Smooth muscle cell (in vitro differentiated cells): ENCODE data around the gene ZNF148. TPM values are rescaled to one million over a fixed set of nuclear protein-coding genes. Genes with fewer than 3 reads are reported as not detected.
"Not testable (repeated sequence)": the region's sequence is repeated elsewhere in the genome, so short reads cannot be mapped to it uniquely, and the experiment has no call there.

Experiments
- DNase-seq: peaks from one replicate; lab custom pipeline; 2025; ENCODE audit not compliant: unreplicated experiment; lab: John Stamatoyannopoulos, UW
- H2AFZ ChIP-seq: fragments of 200-600 bp; sonication (generic); 2 replicates; pipeline ENCODE4 v1.6.0; 2016; ENCODE audit warnings: antibody characterized with exemption, low read depth, mild to moderate bottlenecking
- H3F3A ChIP-seq: fragments of 200-600 bp; sonication (generic); 2 replicates; pipeline ENCODE4 v1.6.0; 2017; ENCODE audit warnings: antibody characterized with exemption, low read depth
- H3K27ac ChIP-seq: fragments of 200-600 bp; sonication (generic); 2 replicates; pipeline ENCODE4 v1.5.1; 2016; ENCODE audit warnings: low read depth, mild to moderate bottlenecking
- H3K27me3 ChIP-seq: fragments of 200-600 bp; sonication (generic); 2 replicates; pipeline ENCODE4 v1.6.1; 2016; ENCODE audit warnings: low read depth, mild to moderate bottlenecking
- H3K36me3 ChIP-seq: fragments of 200-600 bp; sonication (generic); 2 replicates; pipeline ENCODE4 v1.5.1; 2016; ENCODE audit warnings: low read depth
- H3K4me1 ChIP-seq: fragments of 200-600 bp; sonication (generic); 2 replicates; pipeline ENCODE4 v1.5.1; 2016; ENCODE audit warnings: low read depth
- H3K4me2 ChIP-seq: fragments of 200-600 bp; sonication (generic); 2 replicates; pipeline ENCODE4 v1.6.0; 2016; ENCODE audit warnings: mild to moderate bottlenecking
- H3K4me3 ChIP-seq: fragments of 200-600 bp; sonication (generic); 2 replicates; pipeline ENCODE4 v1.5.1; 2016; ENCODE audit warnings: mild to moderate bottlenecking
- H3K79me2 ChIP-seq: fragments of 200-600 bp; sonication (generic); 2 replicates; pipeline ENCODE4 v1.6.0; 2016; ENCODE audit warnings: low read depth, mild to moderate bottlenecking
- H3K9ac ChIP-seq: fragments of 200-600 bp; sonication (generic); 2 replicates; pipeline ENCODE4 v1.6.0; 2016; ENCODE audit warnings: low read depth
- H3K9me3 ChIP-seq: fragments of 200-600 bp; sonication (generic); replicated peaks from 2 replicates; pipeline ENCODE4 v1.5.1; 2016; ENCODE audit warnings: low read depth
- H4K20me1 ChIP-seq: fragments of 200-600 bp; sonication (generic); 2 replicates; pipeline ENCODE4 v1.6.0; 2016; ENCODE audit warnings: low read depth
- CTCF ChIP-seq: fragments of 200-600 bp; sonication (generic); IDR thresholded peaks from 2 replicates; pipeline ENCODE4 v1.5.1; 2017; ENCODE audit warnings: borderline replicate concordance, mild to moderate bottlenecking, antibody characterized with exemption; ENCODE audit not compliant: insufficient read depth, poor library complexity, severe bottlenecking
- WGBS: methylation state at CpG from one replicate; pipeline ENCODE4 v1.1.7; 2016; ENCODE audit warnings: low lambda C conversion rate; 5-methylcytosine and 5-hydroxymethylcytosine counted together
- polyA plus RNA-seq: library from polyadenylated mRNA; unstranded; fragments of >200 nt; fragmentation: Nextera tagmentation; extraction: Ambion mirVana; gene quantifications from 2 replicates; pipeline ENCODE4 v1.2.1, GENCODE V29; 2016
- total RNA-seq: library from RNA; depleted of rRNA; stranded (reverse); fragments of >200 nt; gene quantifications from 2 replicates; pipeline ENCODE4 v1.2.3, GENCODE V29; 2014

ZNF148 gene
- total and polyA plus RNA-seq, 2 experiments from 2014 or later = 23.6 to 27.7 TPM

GRCh38 chr3:125414669-125415068 lies 39.5 kb upstream of the ZNF148 start:
- H3K4me3 ChIP-seq = no peak overlapping the region
- no peak for DNase-seq
- no peaks in the 10 kb centered on the region for H3K4me1 ChIP-seq

GRCh38 chr3:125410922-125411321 lies 35.8 kb upstream of the ZNF148 start:
- Histone ChIP-seq H3K36me3 (no peaks in the 10 kb centered on the region), H3K27me3 (peaks cover 13% of the 10 kb centered on the region), H3K4me3 (no peak overlapping the region), H3F3A (no peaks in the 10 kb centered on the region), H3K9ac (no peak overlapping the region), H3K4me1 (no peaks in the 10 kb centered on the region), H3K79me2 (no peaks in the 10 kb centered on the region), H4K20me1 (no peaks in the 10 kb centered on the region), H3K27ac (no peak overlapping the region), H2AFZ (no peak overlapping the region), H3K9me3 (no peaks in the 10 kb centered on the region), H3K4me2 (no peak overlapping the region)
- DNase-seq = no peak
- 89% methylated on average over 6 of the region's 6 CpGs for WGBS
- TF ChIP-seq CTCF = no peak

More at GRCh38 chr3:125414669-125415068, 39.5 kb upstream of the ZNF148 start:
- Histone ChIP-seq H3K36me3 (no peaks in the 10 kb centered on the region), H3K9me3 (no peaks in the 10 kb centered on the region), H4K20me1 (no peaks in the 10 kb centered on the region), H3K9ac (no peak overlapping the region), H3K27me3 (peaks cover 13% of the 10 kb centered on the region), H3F3A (no peaks in the 10 kb centered on the region), H3K79me2 (no peaks in the 10 kb centered on the region), H3K27ac (no peak overlapping the region), H2AFZ (no peak overlapping the region), H3K4me2 (no peak overlapping the region)
- no peak for TF ChIP-seq CTCF
- WGBS = 77% methylated on average over 8 of the region's 8 CpGs

DNA sequence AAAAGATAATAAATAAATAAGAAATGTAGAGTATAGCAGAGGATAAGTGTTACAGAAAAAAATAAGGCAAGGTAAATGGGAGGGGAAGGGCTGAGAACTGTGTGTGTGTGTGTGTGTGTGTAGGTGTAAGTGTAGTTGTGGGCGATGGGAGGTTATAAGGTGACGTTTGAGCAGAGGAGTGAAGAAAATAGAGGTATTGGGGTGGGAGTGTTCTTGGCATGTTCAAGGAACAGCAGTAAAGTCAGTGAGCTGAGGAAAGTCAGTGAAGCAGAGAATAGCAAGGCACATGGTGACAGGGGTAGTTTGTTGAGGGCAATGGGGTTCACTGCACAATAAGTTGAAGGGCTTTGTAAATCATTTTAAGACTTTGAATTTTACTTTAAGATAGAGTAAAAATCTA lies 30.9 kb upstream of the ZNF148 start:
- no peaks in the 10 kb centered on the region for H4K20me1 ChIP-seq
- H3K27me3 ChIP-seq = peaks cover 6% of the 10 kb centered on the region
- no peak overlapping the region for H3K4me2 ChIP-seq
- H3F3A ChIP-seq = no peaks in the 10 kb centered on the region
- no peaks in the 10 kb centered on the region for H3K36me3 ChIP-seq
- 94% methylated on average over 2 of the region's 2 CpGs for WGBS
- H3K4me3 ChIP-seq = no peak overlapping the region
- no peak overlapping the region for H2AFZ ChIP-seq
- H3K9me3 ChIP-seq = no peaks in the 10 kb centered on the region
- H3K4me1 ChIP-seq = peaks cover 3% of the 10 kb centered on the region
- no peak overlapping the region for H3K9ac ChIP-seq
- no peak for TF ChIP-seq CTCF
- no peaks in the 10 kb centered on the region for H3K79me2 ChIP-seq
- H3K27ac ChIP-seq = no peak overlapping the region
- DNase-seq = no peak

DNA sequence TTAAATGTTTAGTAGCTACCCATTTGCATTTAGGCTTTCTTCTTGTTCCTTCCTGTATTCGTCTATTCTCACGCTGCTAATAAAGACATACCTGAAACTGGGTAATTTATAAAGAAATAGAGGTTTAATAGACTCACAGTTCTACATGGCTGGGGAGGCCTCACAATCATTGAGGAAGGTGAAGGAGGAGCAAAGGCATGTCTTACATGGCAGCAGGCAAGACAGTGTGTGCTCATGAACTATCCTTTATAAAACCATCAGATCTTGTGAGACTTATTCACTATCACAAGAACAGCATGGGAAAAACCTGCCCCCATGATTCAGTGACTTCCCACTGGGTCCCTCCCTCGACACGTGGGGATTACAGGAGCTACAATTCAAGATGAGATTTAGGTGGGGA lies 30.4 kb upstream of the ZNF148 start:
- H4K20me1 ChIP-seq, H3K9ac ChIP-seq, H3K79me2 ChIP-seq, H2AFZ ChIP-seq, H3K4me1 ChIP-seq, H3K36me3 ChIP-seq, H3K4me3 ChIP-seq, DNase-seq, H3K27ac ChIP-seq, H3K27me3 ChIP-seq, H3K4me2 ChIP-seq, H3K9me3 ChIP-seq, H3F3A ChIP-seq: not testable (repeated sequence)
- WGBS = 94% methylated on average over 4 of the region's 4 CpGs
